ENCODE results near the gene NEGR1. TPM values are rescaled to one million over a fixed set of nuclear protein-coding genes. Genes with fewer than 3 reads are reported as not detected.

The NEGR1 gene
- total RNA-seq, 1 donor from 2014 or later: 2.4 TPM

GRCh38 chr1:72235062-72235461, 47.3 kb downstream of the NEGR1 start:
- Mint-ChIP-seq H3K36me3 (no peaks in the 10 kb centered on the region), H3K4me1 (no peaks in the 10 kb centered on the region)

GRCh38 chr1:72230746-72231145, 51.6 kb downstream of the NEGR1 start:
- Mint-ChIP-seq H3K27ac (no peak overlapping the region), H3K27me3 (ENCODE audit: low read depth) (peaks cover 3% of the 10 kb centered on the region), H3K9me3 (peaks cover 6% of the 10 kb centered on the region), H3K4me3 (no peak overlapping the region), H3K36me3 (no peaks in the 10 kb centered on the region), H3K4me1 (no peaks in the 10 kb centered on the region)
- no peak for TF ChIP-seq CTCF (IDR thresholded peaks at IDR 0.05; ENCODE audit: unreplicated experiment)
- no peak for DNase-seq (ENCODE audit: low spot score in 2 of 2, unreplicated experiment in 2 of 2)

More at GRCh38 chr1:72235062-72235461, 47.3 kb downstream of the NEGR1 start:
- H3K27ac Mint-ChIP-seq: no peak overlapping the region
- peaks cover 6% of the 10 kb centered on the region for H3K9me3 Mint-ChIP-seq
- TF ChIP-seq CTCF (IDR thresholded peaks at IDR 0.05; ENCODE audit: unreplicated experiment): no peak
- no peak for DNase-seq (ENCODE audit: low spot score in 2 of 2, unreplicated experiment in 2 of 2)
- no peak overlapping the region for H3K4me3 Mint-ChIP-seq
- no peaks in the 10 kb centered on the region for H3K27me3 Mint-ChIP-seq (ENCODE audit: low read depth)

- Mint-ChIP-seq H3K27me3 (ENCODE audit: low read depth) (peaks cover 3% of the 10 kb centered on the region), H3K27ac (no peak overlapping the region), H3K4me3 (no peak overlapping the region), H3K4me1 (no peaks in the 10 kb centered on the region), H3K9me3 (peaks cover 6% of the 10 kb centered on the region), H3K36me3 (no peaks in the 10 kb centered on the region)
- no peak for DNase-seq (ENCODE audit: low spot score in 2 of 2, unreplicated experiment in 2 of 2)
- TF ChIP-seq CTCF (IDR thresholded peaks at IDR 0.05; ENCODE audit: unreplicated experiment): no peak
Observed at GRCh38 chr1:72229893-72230292, 52.4 kb downstream of the NEGR1 start.

GRCh38 chr1:72227667-72228066, 54.7 kb downstream of the NEGR1 start:
- no peaks in the 10 kb centered on the region for H3K4me1 Mint-ChIP-seq
- H3K4me3 Mint-ChIP-seq: no peak overlapping the region
- H3K36me3 Mint-ChIP-seq: no peaks in the 10 kb centered on the region
- no peak for DNase-seq (ENCODE audit: low spot score in 2 of 2, unreplicated experiment in 2 of 2)
- no peak overlapping the region for H3K27ac Mint-ChIP-seq
- no peaks in the 10 kb centered on the region for H3K9me3 Mint-ChIP-seq
- TF ChIP-seq CTCF (IDR thresholded peaks at IDR 0.05; ENCODE audit: unreplicated experiment): no peak
- peaks cover 3% of the 10 kb centered on the region for H3K27me3 Mint-ChIP-seq (ENCODE audit: low read depth)

- Mint-ChIP-seq H3K27ac (no peak overlapping the region), H3K9me3 (no peaks in the 10 kb centered on the region), H3K4me1 (no peaks in the 10 kb centered on the region), H3K4me3 (no peak overlapping the region), H3K36me3 (no peaks in the 10 kb centered on the region), H3K27me3 (ENCODE audit: low read depth) (peaks cover 3% of the 10 kb centered on the region)
- no peak for DNase-seq (ENCODE audit: low spot score in 2 of 2, unreplicated experiment in 2 of 2)
- no peak for TF ChIP-seq CTCF (IDR thresholded peaks at IDR 0.05; ENCODE audit: unreplicated experiment)
Observed at GRCh38 chr1:72224506-72224905, 57.8 kb downstream of the NEGR1 start.

- no peak for TF ChIP-seq CTCF (IDR thresholded peaks at IDR 0.05; ENCODE audit: unreplicated experiment)
- DNase-seq (ENCODE audit: low spot score in 2 of 2, unreplicated experiment in 2 of 2): no peak
- Mint-ChIP-seq H3K27ac (no peak overlapping the region), H3K36me3 (no peaks in the 10 kb centered on the region), H3K27me3 (ENCODE audit: low read depth) (no peaks in the 10 kb centered on the region), H3K4me3 (no peak overlapping the region), H3K9me3 (no peaks in the 10 kb centered on the region), H3K4me1 (no peaks in the 10 kb centered on the region)
Observed at GRCh38 chr1:72221811-72222210, 60.5 kb downstream of the NEGR1 start.
